Esophagus squamous epithelium (tissue), 4 donors: ENCODE data around the gene CBFA2T3.
A peak's percentile ranks its signal among the peaks of the same experiment; 100 is the strongest.

Experiments
- POLR2A ChIP-seq, 4 donors: fragments of 450-650 bp; IDR thresholded peaks; one replicate each; pipeline ENCODE4 v1.6.1; 2017; ENCODE audit warnings: antibody characterized with exemption in 4 of 4, mild to moderate bottlenecking in 4 of 4, moderate library complexity in 3 of 4
- TF ChIP-seq, protein P1 (sequence below), 6 experiments: fragments of 450-650 bp in 4 of 6; fragments of 200-600 bp in 2 of 6; sonication (generic) in 2 of 6; IDR thresholded peaks; one replicate each; pipeline ENCODE4 v1.5.1; 2016 to 2019; ENCODE audit warnings: antibody characterized with exemption in 6 of 6, mild to moderate bottlenecking in 4 of 6, moderate library complexity in 4 of 6

DNA sequence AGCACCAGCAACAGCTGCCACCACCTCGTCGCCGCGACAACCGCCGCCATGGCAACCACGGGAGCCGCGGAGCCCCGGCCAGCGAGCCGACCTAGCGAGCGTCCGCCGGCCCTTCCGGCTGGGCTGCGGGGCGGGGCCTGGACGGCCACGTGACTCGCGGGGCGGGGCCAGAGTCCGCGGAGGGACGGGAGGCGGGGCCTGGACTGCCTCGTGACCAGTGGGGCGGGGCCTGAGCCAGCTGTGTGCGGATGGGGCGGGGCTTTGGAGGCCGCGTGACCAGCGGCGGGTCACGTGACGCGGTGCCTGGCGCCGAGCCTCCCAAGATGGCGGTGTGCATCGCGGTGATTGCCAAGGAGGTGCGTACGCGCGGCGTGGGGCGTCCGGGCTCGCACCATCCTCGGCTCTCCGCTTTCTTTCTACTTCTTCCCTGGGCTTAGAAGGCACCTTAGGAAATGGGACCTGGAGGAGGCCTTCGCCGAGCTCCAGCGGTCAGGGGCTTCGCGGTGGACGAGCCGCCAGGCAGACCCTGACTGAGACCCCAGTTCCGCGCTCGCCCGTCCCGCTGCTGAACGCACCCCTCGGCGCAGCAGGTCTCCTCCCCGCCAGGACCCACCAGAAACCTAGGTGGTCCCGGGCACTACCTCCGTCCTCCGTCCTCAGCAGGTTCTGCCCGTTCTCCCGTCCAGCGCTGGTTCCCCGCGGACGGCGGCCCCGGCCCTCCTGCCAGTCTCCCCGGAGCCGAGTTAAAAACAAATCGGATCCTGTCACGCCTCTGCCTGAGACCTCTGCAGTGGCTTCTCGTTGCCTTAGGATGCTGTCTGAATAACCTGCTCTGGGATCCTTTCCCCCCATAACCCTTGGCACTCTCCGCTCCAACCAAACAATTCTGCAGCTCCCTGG, 119.9 kb downstream of the CBFA2T3 start, which contains the start of the genes GALNS and TRAPPC2L:
- TF ChIP-seq, protein P1, sequence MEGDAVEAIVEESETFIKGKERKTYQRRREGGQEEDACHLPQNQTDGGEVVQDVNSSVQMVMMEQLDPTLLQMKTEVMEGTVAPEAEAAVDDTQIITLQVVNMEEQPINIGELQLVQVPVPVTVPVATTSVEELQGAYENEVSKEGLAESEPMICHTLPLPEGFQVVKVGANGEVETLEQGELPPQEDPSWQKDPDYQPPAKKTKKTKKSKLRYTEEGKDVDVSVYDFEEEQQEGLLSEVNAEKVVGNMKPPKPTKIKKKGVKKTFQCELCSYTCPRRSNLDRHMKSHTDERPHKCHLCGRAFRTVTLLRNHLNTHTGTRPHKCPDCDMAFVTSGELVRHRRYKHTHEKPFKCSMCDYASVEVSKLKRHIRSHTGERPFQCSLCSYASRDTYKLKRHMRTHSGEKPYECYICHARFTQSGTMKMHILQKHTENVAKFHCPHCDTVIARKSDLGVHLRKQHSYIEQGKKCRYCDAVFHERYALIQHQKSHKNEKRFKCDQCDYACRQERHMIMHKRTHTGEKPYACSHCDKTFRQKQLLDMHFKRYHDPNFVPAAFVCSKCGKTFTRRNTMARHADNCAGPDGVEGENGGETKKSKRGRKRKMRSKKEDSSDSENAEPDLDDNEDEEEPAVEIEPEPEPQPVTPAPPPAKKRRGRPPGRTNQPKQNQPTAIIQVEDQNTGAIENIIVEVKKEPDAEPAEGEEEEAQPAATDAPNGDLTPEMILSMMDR (IDR thresholded peaks at IDR 0.05) = peak in 1 of 6 experiments; percentile 20
- peak in 3 of 4 donors; percentile 68 to 82 (median 73) for TF ChIP-seq POLR2A (IDR thresholded peaks at IDR 0.05)
